GM12874 (cell line): ENCODE results near the gene ODF2L.

ENCODE experiments used
- CTCF ChIP-seq: IDR thresholded peaks from 2 replicates; pipeline ENCODE4 v1.5.1; 2011; ENCODE audit warnings: low read depth, mild to moderate bottlenecking, control low read depth, low read length, moderate library complexity; ENCODE audit not compliant: insufficient read depth

Gene ODF2L

GRCh38 chr1:86317926-86318325 lies 78.2 kb downstream of the ODF2L start:
- TF ChIP-seq CTCF: no peak

GRCh38 chr1:86305731-86306130 lies 90.4 kb downstream of the ODF2L start:
- TF ChIP-seq CTCF: no peak

- TF ChIP-seq CTCF: no peak
These were observed 93.0 kb downstream of the ODF2L start for GRCh38 chr1:86303041-86303690.
